Prostate gland (tissue), 2 donors: Measurements from ENCODE around the gene CREG1. TPM values are rescaled to one million over a fixed set of nuclear protein-coding genes. Genes with fewer than 3 reads are reported as not detected.

ENCODE experiments used
- DNase-seq: peaks from one replicate; pipeline ENCODE4 v3.0.0-alpha.2; 2019; ENCODE audit warnings: low spot score
- H3K27ac ChIP-seq, 2 donors: fragments of 200-600 bp; sonication (generic); 2 replicates each; pipeline ENCODE4 v1.5.1; 2017 to 2019
- H3K27me3 ChIP-seq: fragments of 200-600 bp; sonication (generic); replicated peaks from 2 replicates; pipeline ENCODE4 v1.5.1; 2019; ENCODE audit not compliant: insufficient read depth
- H3K36me3 ChIP-seq, 2 donors: fragments of 200-600 bp; sonication (generic); 1 replicate in 1 of 2; 2 replicates in 1 of 2; pipeline versions ENCODE4 v1.5.1 to v1.8.1; 2017 to 2019
- H3K4me1 ChIP-seq: fragments of 200-600 bp; sonication (generic); replicated peaks from 2 replicates; pipeline ENCODE4 v1.5.1; 2019
- H3K4me3 ChIP-seq, 2 donors: fragments of 200-600 bp; sonication (generic); 2 replicates each; pipeline ENCODE4 v1.5.1; 2017 to 2019
- H3K9me3 ChIP-seq: fragments of 200-600 bp; sonication (generic); 2 replicates; pipeline ENCODE4 v1.5.1; 2017
- CTCF ChIP-seq, 4 experiments: fragments of 200-600 bp in 2 of 4; fragments of 450-650 bp in 2 of 4; sonication (generic) in 2 of 4; IDR thresholded peaks; 1 replicate in 3 of 4; 2 replicates in 1 of 4; pipeline ENCODE4 v1.5.1; 2016 to 2019; ENCODE audit warnings: antibody characterized with exemption in 4 of 4, mild to moderate bottlenecking in 2 of 4, moderate library complexity in 2 of 4
- POLR2A ChIP-seq: fragments of 450-650 bp; IDR thresholded peaks from one replicate; pipeline ENCODE4 v1.6.1; 2016; ENCODE audit warnings: antibody characterized with exemption, mild to moderate bottlenecking
- POLR2AphosphoS5 ChIP-seq: sonication (generic); formaldehyde crosslinking; IDR thresholded peaks from one replicate; pipeline ENCODE4 v1.6.1; 2017; ENCODE audit warnings: antibody characterized with exemption
- WGBS: methylation state at CpG from one replicate; pipeline ENCODE4 v1.1.5; 2018; 5-methylcytosine and 5-hydroxymethylcytosine counted together
- intact Hi-C: fragments of 100-400 bp; cut with DNase I; formaldehyde crosslinking; loops from one replicate; pipeline ENCODE4 v1.14.2; 2022
- total RNA-seq, 2 donors: library from RNA; depleted of rRNA; stranded (reverse); fragments of >200 nt; gene quantifications; one replicate each; pipeline ENCODE4 v1.1.0, GENCODE V29; 2016

The CREG1 gene
- total RNA-seq, 2 donors from 2014 or later = 132 to 204 TPM

DNA sequence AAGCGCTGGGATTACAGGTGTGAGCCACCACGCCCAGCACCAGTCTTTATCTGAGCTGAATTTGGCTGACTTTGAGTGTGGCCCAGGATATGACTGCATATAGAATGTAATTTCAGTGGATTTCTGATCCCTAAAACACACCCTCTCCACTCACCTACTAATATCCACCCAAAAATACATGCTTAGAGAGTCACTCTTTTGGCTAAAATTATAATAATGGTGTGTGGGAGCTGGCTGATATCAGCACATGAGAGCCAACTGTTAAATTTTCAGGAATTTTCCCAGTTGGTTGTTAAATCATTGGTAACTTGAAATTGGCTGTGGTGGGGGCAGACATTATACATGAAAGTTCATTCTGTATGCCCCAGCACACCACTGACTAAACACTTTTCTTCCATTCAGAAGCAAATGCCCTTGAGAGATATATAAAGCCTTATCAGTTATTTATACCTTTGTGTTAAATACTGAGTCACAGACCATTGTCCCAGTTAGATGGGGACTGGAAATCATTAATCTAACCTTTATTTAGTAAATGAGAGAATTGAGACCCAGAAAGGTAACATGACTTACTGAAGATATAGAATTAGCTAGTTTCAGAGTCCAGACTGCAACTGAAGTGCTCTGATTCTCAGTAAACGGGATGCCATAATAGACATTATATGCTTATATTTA is 25.4 kb downstream of the CREG1 start:
- no peak for DNase-seq
- no peaks in the 10 kb centered on the region for H3K9me3 ChIP-seq
- no peaks in the 10 kb centered on the region for H3K4me1 ChIP-seq
- H3K27me3 ChIP-seq = no peaks in the 10 kb centered on the region
- H3K4me3 ChIP-seq = no peak overlapping the region
- intact Hi-C loops = no loop called here
- TF ChIP-seq CTCF (IDR thresholded peaks at IDR 0.05) = no peak
- no peak for TF ChIP-seq POLR2A
- TF ChIP-seq POLR2AphosphoS5 = no peak
- H3K36me3 ChIP-seq = no peaks in the 10 kb centered on the region
- no peak overlapping the region for H3K27ac ChIP-seq
- WGBS = 95% methylated on average over 3 of the region's 3 CpGs

- TF ChIP-seq CTCF (IDR thresholded peaks at IDR 0.05) (no peak), POLR2AphosphoS5 (no peak), POLR2A (no peak)
- Histone ChIP-seq H3K4me3 (no peak overlapping the region), H3K27ac (no peak overlapping the region), H3K27me3 (no peaks in the 10 kb centered on the region), H3K36me3 (no peaks in the 10 kb centered on the region), H3K4me1 (no peaks in the 10 kb centered on the region), H3K9me3 (no peaks in the 10 kb centered on the region)
- 50% methylated on average over 8 of the region's 8 CpGs for WGBS
- DNase-seq = no peak
- intact Hi-C loops = no loop called here
Measured at GRCh38 chr1:167526667-167527383, 26.7 kb downstream of the CREG1 start.

DNA sequence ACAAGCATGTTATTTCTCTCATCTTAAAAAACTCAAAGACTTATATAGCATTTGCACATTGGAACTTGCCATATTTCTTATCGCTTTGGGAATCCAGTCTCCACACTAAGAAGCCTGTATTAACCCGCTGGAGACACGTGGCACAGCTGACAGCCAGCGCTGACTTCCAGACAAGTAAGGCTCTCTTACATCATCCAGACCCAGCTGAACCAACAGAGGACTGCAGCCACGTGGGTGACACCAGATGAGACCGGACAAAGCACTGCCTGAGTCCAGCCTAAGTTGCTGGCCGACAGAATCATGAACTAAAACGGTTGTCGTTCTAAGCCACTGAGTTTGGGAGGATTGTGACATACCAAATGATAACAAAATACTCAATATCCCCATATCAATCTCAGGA is 28.9 kb downstream of the CREG1 start:
- no peaks in the 10 kb centered on the region for H3K36me3 ChIP-seq
- no peak overlapping the region for H3K27ac ChIP-seq
- no peaks in the 10 kb centered on the region for H3K9me3 ChIP-seq
- intact Hi-C loops = no loop called here
- no peak for DNase-seq
- WGBS = 85% methylated on average over 9 of the region's 9 CpGs
- TF ChIP-seq POLR2AphosphoS5 (no peak), CTCF (IDR thresholded peaks at IDR 0.05) (no peak), POLR2A (no peak)
- H3K4me3 ChIP-seq = no peak overlapping the region
- no peaks in the 10 kb centered on the region for H3K27me3 ChIP-seq
- H3K4me1 ChIP-seq = no peaks in the 10 kb centered on the region

GRCh38 chr1:167522246-167522645 is 31.3 kb downstream of the CREG1 start:
- Histone ChIP-seq H3K9me3 (no peaks in the 10 kb centered on the region), H3K4me3 (no peak overlapping the region), H3K36me3 (no peaks in the 10 kb centered on the region), H3K27me3 (no peaks in the 10 kb centered on the region), H3K27ac (no peak overlapping the region), H3K4me1 (no peaks in the 10 kb centered on the region)
- DNase-seq = no peak
- WGBS = 94% methylated on average over 5 of the region's 5 CpGs
- TF ChIP-seq POLR2A (no peak), POLR2AphosphoS5 (no peak), CTCF (IDR thresholded peaks at IDR 0.05) (no peak)
- intact Hi-C loops = no loop called here

DNA sequence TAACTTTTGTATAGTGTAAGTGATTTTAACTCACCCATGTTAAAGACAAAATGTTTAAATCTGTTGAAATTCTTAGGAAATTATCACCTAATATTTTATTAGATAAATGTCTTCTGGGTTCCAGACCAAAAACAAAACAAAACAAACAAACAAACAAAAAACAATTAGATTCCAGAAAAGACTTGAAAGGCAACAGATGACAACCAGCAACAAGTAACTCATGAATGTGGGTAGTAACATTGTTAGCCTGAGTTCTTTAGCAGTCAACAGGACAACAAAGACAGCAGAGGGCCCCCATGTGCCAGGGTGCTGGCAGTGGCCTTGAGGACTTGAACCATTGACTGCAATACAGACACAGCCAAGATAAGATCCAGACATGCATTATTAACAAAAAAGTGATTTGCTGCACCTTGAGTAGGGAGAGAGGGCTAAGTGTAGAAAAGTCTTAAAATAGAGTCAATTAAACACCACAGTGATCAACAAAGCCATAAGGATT is 32.8 kb downstream of the CREG1 start:
- H3K4me3 ChIP-seq = no peak overlapping the region
- H3K4me1 ChIP-seq = no peaks in the 10 kb centered on the region
- no peak for TF ChIP-seq POLR2AphosphoS5
- TF ChIP-seq POLR2A = no peak
- TF ChIP-seq CTCF (IDR thresholded peaks at IDR 0.05) = no peak
- no peaks in the 10 kb centered on the region for H3K27me3 ChIP-seq
- H3K9me3 ChIP-seq = no peaks in the 10 kb centered on the region
- intact Hi-C loops = no loop called here
- H3K27ac ChIP-seq = no peak overlapping the region
- DNase-seq = no peak
- H3K36me3 ChIP-seq = no peaks in the 10 kb centered on the region
